Measurements from ENCODE around the gene SOCS7.

The SOCS7 gene

GRCh38 chr17:38440614-38441397, 89.2 kb downstream of the SOCS7 start:
- DNase-seq (ENCODE audit: low spot score): no peak

- no peak for DNase-seq (ENCODE audit: low spot score)
These were observed 89.9 kb downstream of the SOCS7 start for GRCh38 chr17:38441429-38442061.

GRCh38 chr17:38442548-38442947, 90.9 kb downstream of the SOCS7 start:
- DNase-seq (ENCODE audit: low spot score): no peak

GRCh38 chr17:38443356-38444031, 91.8 kb downstream of the SOCS7 start:
- DNase-seq (ENCODE audit: low spot score): no peak

- peak; percentile 76 for DNase-seq (ENCODE audit: low spot score)
These were observed 92.5 kb downstream of the SOCS7 start for GRCh38 chr17:38444151-38444550.

GRCh38 chr17:38447502-38448085, 96.0 kb downstream of the SOCS7 start:
- DNase-seq (ENCODE audit: low spot score): no peak

GRCh38 chr17:38448208-38448771, 96.6 kb downstream of the SOCS7 start:
- DNase-seq (ENCODE audit: low spot score): no peak

GRCh38 chr17:38449364-38449763, 97.7 kb downstream of the SOCS7 start:
- no peak for DNase-seq (ENCODE audit: low spot score)

GRCh38 chr17:38450557-38451029, 98.9 kb downstream of the SOCS7 start:
- no peak for DNase-seq (ENCODE audit: low spot score)

- DNase-seq (ENCODE audit: low spot score): no peak
These were observed 99.6 kb downstream of the SOCS7 start for GRCh38 chr17:38451030-38451839.

GRCh38 chr17:38451840-38452529, 100.3 kb downstream of the SOCS7 start:
- no peak for DNase-seq (ENCODE audit: low spot score)

- no peak for DNase-seq (ENCODE audit: low spot score)
These were observed 101.1 kb downstream of the SOCS7 start for GRCh38 chr17:38452719-38453118.

- no peak for DNase-seq (ENCODE audit: low spot score)
These were observed 102.3 kb downstream of the SOCS7 start for GRCh38 chr17:38453951-38454421.

- DNase-seq (ENCODE audit: low spot score): peak; percentile 74
These were observed 102.9 kb downstream of the SOCS7 start for GRCh38 chr17:38454532-38454931.
